GM20431 (cell line): ENCODE measurements around the gene SSBP3.
"Not testable (repeated sequence)": the region's sequence is repeated elsewhere in the genome, so short reads cannot be mapped to it uniquely, and the experiment has no call there.

Experiments used
- in situ Hi-C: fragments of 300-500 bp; cut with MseI, MboI; formaldehyde crosslinking; loops from one replicate; pipeline ENCODE4 v1.15.0; 2020; ENCODE audit warnings: low sequenced_read_pairs; ENCODE audit not compliant: unreplicated experiment

The SSBP3 gene

GRCh38 chr1:54396261-54396933 is 9.8 kb downstream of the SSBP3 start:
- in situ Hi-C loops = no loop called here

DNA sequence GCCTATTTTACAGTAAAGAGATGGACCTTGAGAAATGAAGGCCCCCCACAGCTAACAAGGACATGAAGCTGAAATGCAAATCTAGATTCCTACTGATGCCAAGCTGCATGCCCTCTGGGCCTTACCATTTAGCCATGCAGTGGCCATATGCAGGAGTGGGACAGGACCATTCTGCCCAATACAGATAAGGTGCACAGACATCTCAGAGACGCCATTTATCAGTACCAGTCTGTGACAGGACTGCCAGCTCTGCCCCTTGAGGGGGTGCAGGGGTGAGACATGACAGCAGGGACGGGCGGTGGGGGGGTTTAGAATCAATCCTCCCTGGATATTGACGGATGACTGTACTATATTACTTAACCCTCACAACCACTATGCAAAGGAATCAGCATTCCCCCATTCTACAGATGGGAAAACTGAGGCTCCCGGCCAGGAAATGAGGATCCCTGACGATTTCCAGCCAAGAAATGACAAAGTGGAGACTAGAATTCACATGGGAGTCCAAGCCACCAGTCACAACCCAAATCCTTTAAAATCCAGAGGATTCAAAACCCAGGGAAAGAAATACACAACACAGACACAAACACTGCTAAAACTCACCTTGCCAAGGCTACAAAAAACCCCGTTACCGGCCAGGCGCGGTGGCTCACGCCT is 10.8 kb downstream of the SSBP3 start:
- in situ Hi-C loops = no loop called here

DNA sequence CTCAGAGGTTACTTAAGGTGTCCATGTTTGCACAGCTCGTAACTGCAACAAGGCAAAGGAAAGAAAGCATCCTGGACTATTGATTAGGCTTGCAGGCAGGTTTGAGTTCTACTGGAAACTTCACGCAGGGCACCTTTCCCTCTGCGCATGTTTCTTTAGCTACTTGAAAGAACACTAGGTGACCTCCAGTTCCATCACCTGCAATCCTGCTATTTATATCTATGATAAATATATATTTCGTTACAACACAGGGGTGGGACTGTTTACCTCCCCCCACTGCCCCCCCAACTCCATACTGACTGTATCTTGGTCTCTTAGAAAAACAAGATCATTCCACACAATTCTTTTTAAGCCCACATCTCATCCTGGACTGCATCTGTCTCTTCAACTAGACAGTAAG is 12.1 kb downstream of the SSBP3 start:
- in situ Hi-C loops = no loop called here

DNA sequence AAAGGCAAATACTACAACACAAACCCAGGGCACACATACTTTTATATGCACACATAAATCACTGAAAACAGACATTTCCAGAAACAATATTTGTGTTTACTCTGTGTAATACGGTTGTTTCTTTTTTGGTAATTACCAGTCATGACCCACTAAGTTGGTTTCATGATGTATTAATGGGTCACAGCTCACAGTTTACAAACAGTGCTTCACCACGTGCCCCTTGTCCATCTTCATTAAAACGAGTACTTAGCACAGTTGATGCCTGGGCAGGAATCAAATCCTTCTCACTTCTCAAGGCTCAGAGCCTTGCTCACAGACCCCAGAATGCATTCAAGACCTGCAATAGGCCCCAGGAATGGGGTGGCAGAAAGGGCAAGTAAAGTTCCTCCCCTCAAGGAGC is 13.8 kb downstream of the SSBP3 start:
- in situ Hi-C loops = no loop called here

DNA sequence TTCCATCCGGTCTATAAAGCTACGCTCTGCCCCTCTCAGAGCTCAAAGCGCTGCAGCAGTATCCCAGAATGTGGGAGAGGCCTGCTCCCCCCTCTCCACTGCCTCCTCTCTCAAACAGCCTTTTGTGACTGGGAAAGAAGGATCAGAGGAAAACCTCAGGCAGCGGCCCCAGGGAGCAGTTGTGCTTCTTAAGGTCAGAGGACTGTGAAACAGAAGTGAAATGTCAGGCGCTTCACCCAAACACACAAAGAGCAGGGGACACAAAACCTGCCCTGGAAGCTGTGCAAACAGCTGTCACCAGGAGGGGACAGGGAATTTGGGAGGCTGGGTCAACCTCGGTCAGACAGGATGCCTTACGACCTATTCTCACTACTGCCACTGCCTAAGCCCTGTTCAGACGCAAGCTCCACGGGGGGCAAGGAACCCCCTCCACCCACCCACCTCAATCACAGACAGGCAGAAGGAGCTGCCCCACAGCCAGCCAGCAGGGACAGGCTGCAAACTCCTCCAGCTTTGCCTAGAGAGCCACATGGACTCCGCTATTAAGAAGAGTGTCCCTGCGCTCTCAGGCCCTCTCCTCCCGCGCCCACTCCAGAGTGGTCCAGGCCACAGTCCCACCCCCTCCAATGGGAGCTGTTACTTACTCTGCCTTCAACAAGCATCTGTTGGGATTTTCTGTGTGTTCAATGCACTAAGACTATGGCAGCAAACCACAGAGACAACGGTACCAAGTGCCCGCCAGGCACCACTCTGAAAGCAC is 14.6 kb downstream of the SSBP3 start:
- in situ Hi-C loops = no loop called here

DNA sequence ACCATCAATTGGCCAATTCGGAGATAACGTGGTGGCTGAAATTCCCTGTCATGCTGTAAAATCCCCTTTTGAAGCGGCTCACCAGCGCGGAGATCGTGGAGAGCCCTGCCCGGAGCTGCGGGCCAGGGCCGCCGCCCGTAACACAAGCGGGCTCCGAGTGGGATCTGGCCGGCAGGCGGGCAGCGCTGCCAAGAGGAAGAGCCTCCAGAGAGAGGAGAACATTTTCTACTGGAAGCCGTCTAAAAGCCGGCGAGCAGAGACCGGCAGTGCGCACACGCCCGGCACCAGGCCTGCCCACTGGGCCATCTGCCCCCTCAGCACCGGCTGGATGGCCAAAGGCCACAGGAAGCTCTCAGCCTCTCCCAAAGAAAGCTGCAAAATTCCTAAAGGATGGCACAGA is 15.5 kb downstream of the SSBP3 start:
- in situ Hi-C loops = no loop called here

GRCh38 chr1:54389608-54390007 is 16.6 kb downstream of the SSBP3 start:
- in situ Hi-C loops = not testable (repeated sequence)

DNA sequence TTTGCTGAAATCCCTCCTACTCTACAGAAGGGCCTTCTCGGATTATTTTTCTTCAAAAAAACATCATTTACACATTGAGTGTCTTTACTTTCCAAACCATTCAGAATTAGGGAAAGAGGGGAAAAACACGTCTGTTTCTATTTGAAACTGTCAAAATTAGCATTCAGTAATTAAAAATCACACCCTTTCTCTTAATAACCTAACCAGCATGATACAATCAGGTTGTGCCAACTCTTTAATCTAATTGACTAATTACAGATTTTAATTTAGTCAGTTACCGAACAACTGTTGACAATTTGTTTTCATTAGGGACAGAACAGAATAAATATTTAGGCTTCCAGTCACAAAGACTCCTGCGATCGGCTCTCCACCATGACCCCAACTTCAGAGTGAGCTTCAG is 18.8 kb downstream of the SSBP3 start:
- in situ Hi-C loops = no loop called here

GRCh38 chr1:54385727-54386022 is 20.5 kb downstream of the SSBP3 start:
- in situ Hi-C loops = no loop called here

DNA sequence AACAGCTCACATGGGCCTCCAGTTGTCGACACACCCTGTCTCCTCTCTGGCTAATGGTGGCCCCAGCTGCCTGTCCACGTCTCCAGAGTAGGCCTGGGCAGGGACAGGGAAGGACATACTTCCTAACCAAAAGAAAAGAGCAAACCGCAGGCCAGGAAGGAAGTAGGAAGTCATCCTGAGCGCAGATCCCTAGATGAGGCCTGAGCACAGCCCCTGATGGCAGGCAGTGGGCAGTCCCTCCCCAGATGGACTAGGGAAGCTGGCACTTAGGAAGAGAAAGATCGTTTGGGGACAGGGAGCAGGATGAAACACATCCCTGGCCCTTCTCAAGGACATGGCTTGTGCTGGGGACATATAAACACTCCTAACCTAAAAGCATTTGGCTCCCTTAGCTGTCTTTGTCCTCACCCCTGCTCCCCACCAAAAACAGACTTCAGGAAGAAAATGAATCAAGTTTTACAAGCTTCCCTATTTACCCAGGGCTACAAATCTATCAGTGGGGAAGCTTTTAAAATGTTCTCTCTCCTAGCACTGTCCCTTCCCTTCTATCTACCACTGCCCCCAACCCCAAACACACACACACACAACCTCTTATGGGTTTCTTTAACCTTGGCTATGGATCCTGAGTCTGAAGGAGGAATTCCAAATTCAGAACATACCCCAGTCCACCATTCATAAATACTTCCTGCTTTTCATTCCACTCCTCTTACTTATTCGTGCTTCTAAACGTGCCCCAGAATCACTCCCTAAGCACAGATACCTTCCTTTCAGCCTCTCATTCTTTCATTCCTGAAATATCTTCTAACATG is 21.1 kb downstream of the SSBP3 start:
- in situ Hi-C loops = no loop called here

GRCh38 chr1:54384471-54384870 is 21.7 kb downstream of the SSBP3 start:
- in situ Hi-C loops = no loop called here

DNA sequence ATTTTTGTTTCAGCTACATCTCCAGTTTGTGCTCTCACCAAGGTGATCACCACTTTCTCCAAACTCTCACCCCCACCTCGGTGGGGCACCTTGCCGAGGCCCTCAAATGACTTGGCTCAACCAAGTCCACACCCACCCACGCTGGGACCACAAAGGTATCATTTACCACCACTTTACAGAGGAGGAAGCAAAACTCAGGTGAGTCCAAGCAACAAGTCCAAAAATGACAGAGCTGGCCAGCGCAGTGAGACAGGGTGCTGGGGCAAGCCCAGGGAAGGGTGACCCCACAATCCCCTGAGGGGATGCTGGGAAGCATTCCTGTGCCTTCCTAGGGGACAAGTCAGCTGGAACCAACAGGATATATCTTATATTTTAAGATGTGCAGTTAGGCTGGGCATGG is 24.7 kb downstream of the SSBP3 start:
- in situ Hi-C loops = no loop called here

DNA sequence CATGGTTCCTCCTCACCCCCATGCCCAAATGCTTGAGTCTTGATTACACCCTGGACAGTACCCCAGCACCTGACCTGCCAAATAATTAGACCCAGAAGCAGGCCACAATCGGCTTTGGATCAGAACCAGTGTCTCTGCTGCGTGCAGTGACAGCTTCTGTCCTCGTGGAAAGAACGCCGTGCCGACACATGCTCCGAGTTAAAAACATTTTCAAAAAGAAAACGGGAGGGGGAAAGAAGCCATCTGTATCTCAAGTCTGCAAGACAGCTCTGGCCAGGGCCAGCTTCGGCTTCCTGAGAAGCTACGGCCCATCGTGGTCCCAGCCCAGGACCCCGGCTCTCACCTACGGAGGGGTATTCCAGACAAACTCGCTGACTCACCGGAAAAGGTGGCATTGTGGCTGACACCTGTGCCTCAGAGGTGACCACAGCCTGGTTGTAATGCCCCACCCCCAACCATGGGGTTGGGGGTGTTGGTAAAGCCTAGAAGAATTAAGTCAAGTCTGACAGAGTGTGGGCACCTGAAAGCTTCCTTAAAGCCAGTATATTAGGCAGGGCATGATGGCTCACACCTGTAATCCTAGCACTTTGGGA is 25.8 kb downstream of the SSBP3 start:
- in situ Hi-C loops = no loop called here

DNA sequence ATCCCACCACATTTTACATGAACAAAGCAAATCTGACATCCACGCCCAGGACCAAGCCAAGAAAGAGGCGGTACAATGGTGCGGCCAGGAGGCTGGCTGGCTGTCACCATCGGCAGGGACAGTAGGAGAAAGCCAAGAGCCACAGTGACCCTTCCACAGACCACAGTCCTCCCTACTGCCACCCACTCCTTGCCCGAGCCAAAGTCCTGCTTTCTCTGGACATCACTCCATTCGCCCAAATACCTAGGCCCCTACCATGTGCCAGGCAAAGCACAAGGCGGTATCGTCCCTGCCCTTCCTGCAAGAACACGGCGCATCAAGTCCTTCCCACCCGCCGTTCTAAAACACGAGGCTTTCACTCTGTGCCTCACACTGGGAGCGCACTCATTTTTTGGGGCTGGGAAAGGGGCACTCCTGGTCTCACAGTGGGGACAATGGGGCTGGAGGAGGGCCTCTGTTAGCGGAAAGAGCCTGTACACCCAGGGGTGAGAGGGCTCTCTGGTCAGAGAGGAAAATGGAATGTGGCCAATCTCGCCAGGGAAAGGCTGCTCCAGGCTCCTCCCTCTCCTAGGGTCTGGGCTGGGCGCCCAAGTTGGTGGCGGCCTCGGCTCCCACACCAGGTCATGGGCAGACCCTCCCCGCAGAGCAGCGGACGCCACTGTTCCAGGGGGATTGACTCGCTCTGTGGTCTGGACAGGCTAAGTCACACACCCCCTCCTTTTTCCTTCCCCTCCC is 26.5 kb downstream of the SSBP3 start:
- in situ Hi-C loops = no loop called here

- in situ Hi-C loops = no loop called here
Measured at GRCh38 chr1:54378874-54379554, 27.2 kb downstream of the SSBP3 start.

- in situ Hi-C loops = no loop called here
Measured at GRCh38 chr1:54378157-54378873, 27.9 kb downstream of the SSBP3 start.

DNA sequence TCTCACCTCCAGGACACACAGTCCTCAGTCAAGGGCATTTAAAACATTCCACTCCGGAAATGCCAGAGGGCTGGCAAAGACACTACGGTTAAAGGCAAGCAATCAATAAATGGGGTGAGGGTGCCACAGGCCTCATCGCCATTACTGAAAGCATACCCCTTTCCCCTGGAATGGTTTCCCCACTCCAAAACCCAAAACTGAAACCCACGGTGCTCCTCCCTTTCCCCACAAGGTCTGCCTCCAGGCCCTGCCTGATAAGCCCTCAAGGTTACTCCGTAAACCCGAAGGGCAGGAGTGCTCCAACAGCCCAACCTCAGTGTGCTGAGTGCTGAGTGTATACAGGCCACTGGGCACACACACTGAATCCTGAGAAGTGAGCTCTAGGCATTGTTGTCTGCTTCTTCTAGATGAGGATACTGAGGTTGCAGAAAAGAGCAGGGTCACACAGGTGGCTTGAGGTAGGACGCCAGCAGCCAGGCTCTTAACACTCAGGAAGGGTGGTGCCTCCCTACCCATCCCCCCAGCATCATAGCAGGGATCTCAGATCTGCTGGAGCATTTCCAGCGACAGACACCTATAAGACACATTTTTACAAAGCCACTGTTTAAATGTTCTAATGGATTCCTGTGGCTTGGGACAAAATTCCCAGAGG is 29.0 kb downstream of the SSBP3 start:
- in situ Hi-C loops = no loop called here

DNA sequence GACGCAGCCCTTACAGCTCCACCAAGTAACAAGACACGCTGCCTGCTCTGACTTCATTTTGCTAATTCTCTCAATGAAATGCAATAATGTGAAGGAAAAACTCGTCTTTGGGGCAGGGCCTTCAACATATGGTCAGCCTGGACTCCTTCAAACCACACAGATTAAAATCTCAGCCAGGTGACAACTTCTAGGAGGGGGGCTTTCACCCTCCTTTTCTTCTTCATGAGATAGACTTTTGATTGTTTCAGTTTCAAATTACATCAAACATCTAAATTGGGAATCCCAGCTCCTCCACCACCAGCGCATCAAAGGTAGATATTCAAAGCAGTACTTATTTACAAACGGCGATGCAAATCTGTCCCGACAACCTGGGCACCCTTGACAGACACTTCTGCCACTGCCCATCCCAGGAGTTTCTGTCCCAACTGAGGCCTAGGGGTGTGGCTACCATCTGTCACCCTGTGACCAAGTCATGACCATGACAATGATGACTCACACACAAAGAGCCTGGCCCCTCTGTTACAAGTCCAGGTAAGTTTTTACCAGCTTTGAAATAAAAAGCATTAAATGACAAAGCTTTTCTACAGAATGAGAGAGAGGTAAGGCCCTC is 29.7 kb downstream of the SSBP3 start:
- in situ Hi-C loops = no loop called here
